DOHH2 (cell line): ENCODE measurements around the gene FRMPD1.

ENCODE experiments used
- EZH2phosphoT487 ChIP-seq: fragments of 200-600 bp; sonication (generic); IDR thresholded peaks from 2 replicates; pipeline ENCODE4 v1.6.1; 2017; ENCODE audit warnings: borderline replicate concordance, mild to moderate bottlenecking, antibody characterized with exemption, low read length, moderate library complexity, mixed read lengths
- TF ChIP-seq, protein P1 (sequence below): fragments of 200-600 bp; sonication (generic); IDR thresholded peaks from one replicate; pipeline ENCODE4 v1.5.1; 2014; ENCODE audit warnings: antibody characterized with exemption, mild to moderate bottlenecking, low read depth, low read length; ENCODE audit not compliant: poor library complexity, severe bottlenecking

GRCh38 chr9:37618817-37619216, 31.9 kb upstream of the FRMPD1 start:
- TF ChIP-seq, protein P1, sequence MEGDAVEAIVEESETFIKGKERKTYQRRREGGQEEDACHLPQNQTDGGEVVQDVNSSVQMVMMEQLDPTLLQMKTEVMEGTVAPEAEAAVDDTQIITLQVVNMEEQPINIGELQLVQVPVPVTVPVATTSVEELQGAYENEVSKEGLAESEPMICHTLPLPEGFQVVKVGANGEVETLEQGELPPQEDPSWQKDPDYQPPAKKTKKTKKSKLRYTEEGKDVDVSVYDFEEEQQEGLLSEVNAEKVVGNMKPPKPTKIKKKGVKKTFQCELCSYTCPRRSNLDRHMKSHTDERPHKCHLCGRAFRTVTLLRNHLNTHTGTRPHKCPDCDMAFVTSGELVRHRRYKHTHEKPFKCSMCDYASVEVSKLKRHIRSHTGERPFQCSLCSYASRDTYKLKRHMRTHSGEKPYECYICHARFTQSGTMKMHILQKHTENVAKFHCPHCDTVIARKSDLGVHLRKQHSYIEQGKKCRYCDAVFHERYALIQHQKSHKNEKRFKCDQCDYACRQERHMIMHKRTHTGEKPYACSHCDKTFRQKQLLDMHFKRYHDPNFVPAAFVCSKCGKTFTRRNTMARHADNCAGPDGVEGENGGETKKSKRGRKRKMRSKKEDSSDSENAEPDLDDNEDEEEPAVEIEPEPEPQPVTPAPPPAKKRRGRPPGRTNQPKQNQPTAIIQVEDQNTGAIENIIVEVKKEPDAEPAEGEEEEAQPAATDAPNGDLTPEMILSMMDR, result no peak
- no peak for TF ChIP-seq EZH2phosphoT487
